OCI-LY3 (cell line): ENCODE results near the gene ATP13A2.

Source experiments
- EZH2phosphoT487 ChIP-seq: fragments of 200-600 bp; shearing (Covaris generic); IDR thresholded peaks from 2 replicates; pipeline ENCODE4 v1.6.1; 2018; ENCODE audit warnings: antibody characterized with exemption, mixed run types, low read depth
- TF ChIP-seq, protein P1 (sequence below): fragments of 200-600, 300-600 bp; sonication (generic); IDR thresholded peaks from 2 replicates; pipeline ENCODE4 v1.5.1; 2014; ENCODE audit warnings: antibody characterized with exemption, low read length, low read depth

DNA sequence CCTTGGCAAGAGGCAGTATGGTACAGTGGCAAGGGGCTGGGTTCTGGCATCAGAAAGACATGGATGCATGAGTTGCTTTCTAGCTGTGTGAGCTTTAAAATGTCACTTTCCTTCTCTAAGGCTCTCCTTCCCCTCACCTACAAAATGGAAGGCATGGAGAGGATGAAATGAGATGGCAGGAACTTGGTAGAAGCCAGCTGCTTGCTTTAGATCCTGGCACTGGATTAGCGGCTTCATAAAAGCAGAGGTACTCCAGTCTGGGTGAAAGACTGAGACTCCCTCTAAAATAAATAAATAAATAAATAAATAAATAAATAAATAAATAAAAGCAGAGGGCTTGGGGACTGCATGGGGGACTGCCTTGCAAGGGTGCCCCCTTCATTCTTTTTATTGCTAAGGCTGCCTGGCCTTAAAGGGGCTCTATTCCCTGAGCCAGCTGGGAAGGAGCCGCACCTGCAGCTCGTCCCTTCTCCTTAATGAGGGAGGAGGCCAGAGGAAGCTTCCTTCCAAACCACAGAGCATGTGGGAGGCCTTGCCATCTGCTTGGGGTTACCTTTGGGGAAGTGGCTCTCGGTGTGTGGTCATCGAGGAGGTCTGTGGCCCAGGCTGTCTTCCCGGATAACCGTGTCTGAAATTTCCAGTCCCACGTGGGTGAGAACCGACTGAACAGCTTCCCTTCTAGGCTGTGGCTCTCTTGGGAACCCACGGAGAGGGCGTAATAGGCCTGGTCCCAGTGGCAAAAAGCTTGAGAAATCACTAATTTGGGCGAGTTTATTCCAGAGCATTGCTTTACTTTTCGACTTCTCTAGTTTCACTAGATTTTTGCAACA lies 2.0 kb upstream of the ATP13A2 start:
- TF ChIP-seq, protein P1, sequence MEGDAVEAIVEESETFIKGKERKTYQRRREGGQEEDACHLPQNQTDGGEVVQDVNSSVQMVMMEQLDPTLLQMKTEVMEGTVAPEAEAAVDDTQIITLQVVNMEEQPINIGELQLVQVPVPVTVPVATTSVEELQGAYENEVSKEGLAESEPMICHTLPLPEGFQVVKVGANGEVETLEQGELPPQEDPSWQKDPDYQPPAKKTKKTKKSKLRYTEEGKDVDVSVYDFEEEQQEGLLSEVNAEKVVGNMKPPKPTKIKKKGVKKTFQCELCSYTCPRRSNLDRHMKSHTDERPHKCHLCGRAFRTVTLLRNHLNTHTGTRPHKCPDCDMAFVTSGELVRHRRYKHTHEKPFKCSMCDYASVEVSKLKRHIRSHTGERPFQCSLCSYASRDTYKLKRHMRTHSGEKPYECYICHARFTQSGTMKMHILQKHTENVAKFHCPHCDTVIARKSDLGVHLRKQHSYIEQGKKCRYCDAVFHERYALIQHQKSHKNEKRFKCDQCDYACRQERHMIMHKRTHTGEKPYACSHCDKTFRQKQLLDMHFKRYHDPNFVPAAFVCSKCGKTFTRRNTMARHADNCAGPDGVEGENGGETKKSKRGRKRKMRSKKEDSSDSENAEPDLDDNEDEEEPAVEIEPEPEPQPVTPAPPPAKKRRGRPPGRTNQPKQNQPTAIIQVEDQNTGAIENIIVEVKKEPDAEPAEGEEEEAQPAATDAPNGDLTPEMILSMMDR: no peak
- TF ChIP-seq EZH2phosphoT487: no peak
